Cardiac fibroblast (primary cell): ENCODE data around the gene KCNQ5.
"Not testable (repeated sequence)": the region's sequence is repeated elsewhere in the genome, so short reads cannot be mapped to it uniquely, and the experiment has no call there.

ENCODE experiments used
- DNase-seq, 2 donors: peaks; one replicate each; pipeline versions ENCODE4 v3.0.0 to v3.0.0-alpha.2; 2010; ENCODE audit warnings: low read depth in 2 of 2
- H3K4me3 ChIP-seq, 2 donors: replicated peaks in 1 of 2; 1 replicate in 1 of 2; 2 replicates in 1 of 2; pipeline ENCODE4 v1.5.1; 2011; ENCODE audit warnings: low read depth in 2 of 2, low read length in 2 of 2, mild to moderate bottlenecking in 2 of 2, moderate library complexity in 1 of 2
- TF ChIP-seq, protein P1 (sequence below): IDR thresholded peaks from one replicate; pipeline ENCODE4 v1.5.1; 2011; ENCODE audit warnings: low read depth, mild to moderate bottlenecking, low read length, inconsistent platforms

Gene KCNQ5

GRCh38 chr6:73176057-73176456 is 554.2 kb downstream of the KCNQ5 start:
- no peak overlapping the region for H3K4me3 ChIP-seq
- TF ChIP-seq, protein P1, sequence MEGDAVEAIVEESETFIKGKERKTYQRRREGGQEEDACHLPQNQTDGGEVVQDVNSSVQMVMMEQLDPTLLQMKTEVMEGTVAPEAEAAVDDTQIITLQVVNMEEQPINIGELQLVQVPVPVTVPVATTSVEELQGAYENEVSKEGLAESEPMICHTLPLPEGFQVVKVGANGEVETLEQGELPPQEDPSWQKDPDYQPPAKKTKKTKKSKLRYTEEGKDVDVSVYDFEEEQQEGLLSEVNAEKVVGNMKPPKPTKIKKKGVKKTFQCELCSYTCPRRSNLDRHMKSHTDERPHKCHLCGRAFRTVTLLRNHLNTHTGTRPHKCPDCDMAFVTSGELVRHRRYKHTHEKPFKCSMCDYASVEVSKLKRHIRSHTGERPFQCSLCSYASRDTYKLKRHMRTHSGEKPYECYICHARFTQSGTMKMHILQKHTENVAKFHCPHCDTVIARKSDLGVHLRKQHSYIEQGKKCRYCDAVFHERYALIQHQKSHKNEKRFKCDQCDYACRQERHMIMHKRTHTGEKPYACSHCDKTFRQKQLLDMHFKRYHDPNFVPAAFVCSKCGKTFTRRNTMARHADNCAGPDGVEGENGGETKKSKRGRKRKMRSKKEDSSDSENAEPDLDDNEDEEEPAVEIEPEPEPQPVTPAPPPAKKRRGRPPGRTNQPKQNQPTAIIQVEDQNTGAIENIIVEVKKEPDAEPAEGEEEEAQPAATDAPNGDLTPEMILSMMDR: no peak

DNA sequence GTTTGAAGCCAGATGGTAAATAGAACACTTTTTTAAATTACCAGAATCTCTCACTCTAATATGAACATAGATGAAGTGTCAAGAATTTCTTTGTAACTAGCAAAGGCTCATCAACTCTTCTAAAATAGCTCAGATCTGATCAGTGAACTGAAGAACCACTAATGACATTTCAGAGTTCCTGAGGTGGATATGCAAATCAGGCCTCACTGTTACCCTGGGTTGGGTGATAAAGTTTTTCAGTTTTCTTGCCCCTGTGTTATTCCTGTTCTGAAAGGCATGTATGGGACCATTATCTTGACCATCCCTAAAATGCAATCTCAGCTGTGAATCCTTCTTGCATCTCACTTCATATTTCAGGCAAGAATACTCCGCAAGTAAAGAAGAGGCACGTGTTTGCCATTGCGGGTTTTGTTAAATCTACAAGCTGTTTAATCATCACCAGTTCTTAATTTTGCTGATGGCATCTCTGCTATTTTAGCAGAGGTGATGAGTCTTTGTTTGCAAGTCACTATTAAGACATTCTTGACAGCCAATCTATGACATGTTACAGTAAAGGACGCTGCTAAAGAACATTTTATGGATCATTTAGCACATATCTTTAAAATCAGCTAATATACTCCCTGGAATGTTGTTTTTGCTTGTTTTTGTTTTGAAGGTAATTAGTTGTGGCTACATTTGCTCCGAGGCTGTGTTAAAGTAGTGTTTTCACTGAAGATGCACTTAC is 555.5 kb downstream of the KCNQ5 start:
- no peak for DNase-seq
- TF ChIP-seq, protein P1: no peak
- no peak overlapping the region for H3K4me3 ChIP-seq

More at GRCh38 chr6:73176057-73176456, 554.2 kb downstream of the KCNQ5 start:
- DNase-seq: no peak

DNA sequence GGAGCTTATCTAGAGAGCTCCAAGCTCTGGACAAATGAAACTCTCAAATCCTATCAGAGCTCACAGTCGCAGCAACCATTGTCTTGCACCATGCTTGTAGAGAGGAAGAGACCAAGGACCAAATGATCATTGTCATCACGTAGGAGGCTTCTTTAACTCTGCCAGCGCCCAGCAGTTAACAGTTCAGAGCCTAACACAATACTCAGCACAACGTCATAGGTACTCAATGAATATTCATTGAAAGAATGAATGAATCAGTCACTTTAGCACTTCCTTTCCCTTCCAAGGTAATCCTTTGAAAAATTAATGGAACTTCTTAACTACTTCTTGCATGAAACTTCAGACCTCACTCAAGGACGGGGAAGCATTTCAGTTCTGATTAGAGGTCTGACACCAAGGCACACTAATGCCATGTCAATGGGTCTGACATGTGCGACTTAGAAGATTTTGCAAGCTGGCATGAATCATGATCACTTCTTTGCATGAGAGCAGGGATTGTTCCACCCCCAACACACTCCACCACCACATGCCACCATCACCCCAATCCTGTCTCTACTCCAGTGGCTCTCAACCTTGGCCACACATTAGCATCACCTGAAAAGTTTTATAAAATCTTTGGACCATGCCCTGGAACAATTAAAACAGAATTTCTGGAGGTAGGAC is 558.3 kb downstream of the KCNQ5 start:
- DNase-seq: peak in 1 of 2 donors; percentile 45
- TF ChIP-seq, protein P1: no peak
- no peak overlapping the region for H3K4me3 ChIP-seq

GRCh38 chr6:73180763-73181619 is 559.1 kb downstream of the KCNQ5 start:
- H3K4me3 ChIP-seq: peak overlapping the region; percentile 28 to 45
- TF ChIP-seq, protein P1: peak; percentile 81
- DNase-seq: peak; percentile 85 to 86

GRCh38 chr6:73182021-73182607 is 560.2 kb downstream of the KCNQ5 start:
- TF ChIP-seq, protein P1: no peak

GRCh38 chr6:73193302-73193701 is 571.4 kb downstream of the KCNQ5 start:
- not testable (repeated sequence) for H3K4me3 ChIP-seq, DNase-seq

More at GRCh38 chr6:73182021-73182607, 560.2 kb downstream of the KCNQ5 start:
- H3K4me3 ChIP-seq: no peak overlapping the region
- DNase-seq: no peak
